ENCODE results near the gene EWSR1.
A peak's percentile ranks its signal among the peaks of the same experiment; 100 is the strongest.

The EWSR1 gene

GRCh38 chr22:29306835-29307595 is 38.9 kb downstream of the EWSR1 start:
- DNase-seq, result peak; percentile 68 to 81

- no peak for DNase-seq
These were observed 39.6 kb downstream of the EWSR1 start for GRCh38 chr22:29307596-29308147.

- DNase-seq, result no peak
These were observed 40.2 kb downstream of the EWSR1 start for GRCh38 chr22:29308148-29308790.

GRCh38 chr22:29308791-29309262 is 40.8 kb downstream of the EWSR1 start:
- DNase-seq, result no peak

GRCh38 chr22:29309332-29310064 is 41.4 kb downstream of the EWSR1 start:
- no peak for DNase-seq

- DNase-seq, result no peak
These were observed 42.2 kb downstream of the EWSR1 start for GRCh38 chr22:29310065-29310862.

GRCh38 chr22:29310863-29311339 is 42.8 kb downstream of the EWSR1 start:
- no peak for DNase-seq

GRCh38 chr22:29311464-29312217 is 43.6 kb downstream of the EWSR1 start:
- no peak for DNase-seq

- DNase-seq, result no peak
These were observed 44.4 kb downstream of the EWSR1 start for GRCh38 chr22:29312218-29313125.

GRCh38 chr22:29313126-29313575 is 45.1 kb downstream of the EWSR1 start:
- DNase-seq, result peak in 1 of 2 experiments; percentile 50

- no peak for DNase-seq
These were observed 45.8 kb downstream of the EWSR1 start for GRCh38 chr22:29313576-29314466.

GRCh38 chr22:29314537-29315285 is 46.6 kb downstream of the EWSR1 start:
- DNase-seq, result no peak

- DNase-seq, result peak in 1 of 2 experiments; percentile 31
These were observed 47.4 kb downstream of the EWSR1 start, which contains the start of gene RASL10A for GRCh38 chr22:29315286-29316140. TSS of gene RASL10A (minus strand) at chr22:29315697. CDS start at chr22:29315246, 451 bp downstream.

GRCh38 chr22:29316141-29316828 is 48.2 kb downstream of the EWSR1 start:
- no peak for DNase-seq

GRCh38 chr22:29317827-29318454 is 49.9 kb downstream of the EWSR1 start:
- DNase-seq, result no peak

GRCh38 chr22:29319072-29319471 is 51.0 kb downstream of the EWSR1 start:
- DNase-seq, result no peak
